ENCODE data around the gene CENPT. TPM values are rescaled to one million over a fixed set of nuclear protein-coding genes. Genes with fewer than 3 reads are reported as not detected.

CENPT gene
- total RNA-seq, 1 experiment from 2014 or later, result 60.9 TPM

GRCh38 chr16:67861877-67862276 lies 14.4 kb upstream of the CENPT start:
- Mint-ChIP-seq H3K27me3 (ENCODE audit: low read depth) (no peaks in the 10 kb centered on the region), H3K4me3 (peak overlapping the region in 1 of 2 experiments; percentile 15; a peak in 1 of 5 replicates), H3K9me3 (no peaks in the 10 kb centered on the region), H3K4me1 (peaks cover 29 to 40% of the 10 kb centered on the region in 2 experiments), H3K27ac (peak overlapping the region in 2 of 3 experiments; percentile 19 to 41; a peak in 3 of 7 replicates), H3K36me3 (ENCODE audit: insufficient read depth in 1 of 3, low read depth in 3 of 3) (peaks cover 24 to 49% (median 44%) of the 10 kb centered on the region in 3 experiments)
- DNase-seq, result no peak
- Histone ChIP-seq H3K56ac (ENCODE audit: insufficient read length, low read depth, low read length) (no peak overlapping the region), H2BK15ac (ENCODE audit: low read depth, low read length) (no peak overlapping the region), H3K27ac (ENCODE audit: insufficient read length, low read depth, low read length) (no peak overlapping the region), H4K20me1 (ENCODE audit: control insufficient read depth, insufficient read depth, insufficient read length) (peaks cover 3% of the 10 kb centered on the region), H3K9ac (ENCODE audit: extremely low read depth, insufficient read length, low read length) (no peak overlapping the region), H2BK20ac (ENCODE audit: low read depth, low read length, poor library complexity, severe bottlenecking) (no peak overlapping the region), H3T11ph (ENCODE audit: low read length) (no peak overlapping the region), H4K91ac (ENCODE audit: insufficient read length, low read depth, low read length) (no peak overlapping the region), H2AK5ac (ENCODE audit: insufficient read length, low read length) (no peak overlapping the region), H4K8ac (replicated peaks; ENCODE audit: insufficient read length, low read depth, low read length) (no peak overlapping the region), H3K79me2 (ENCODE audit: insufficient read depth, low read length) (peaks cover 26% of the 10 kb centered on the region; the same call in 1 of the 2 replicates), H2BK5ac (ENCODE audit: insufficient read length, low read length) (no peak overlapping the region), H3K27me3 (ENCODE audit: insufficient read depth, low read length) (no peaks in the 10 kb centered on the region), H3K18ac (ENCODE audit: insufficient read length, low read depth, low read length) (no peak overlapping the region), H3K14ac (ENCODE audit: insufficient read depth, low read length) (no peak overlapping the region), H2BK120ac (ENCODE audit: low read depth, low read length, poor library complexity, severe bottlenecking) (no peak overlapping the region), H3K23ac (ENCODE audit: insufficient read length, low read depth, low read length) (no peak overlapping the region), H3K23me2 (ENCODE audit: insufficient read length, low read depth, low read length, poor library complexity, severe bottlenecking) (no peaks in the 10 kb centered on the region), H3K9me3 (ENCODE audit: control insufficient read depth, low read depth, low read length) (no peaks in the 10 kb centered on the region), H3K4me1 (ENCODE audit: insufficient read depth, low read length) (peaks cover 5% of the 10 kb centered on the region; the same call in 1 of the 2 replicates), H3K4ac (ENCODE audit: low read depth, low read length) (no peak overlapping the region), H3K4me2 (ENCODE audit: insufficient read depth, insufficient read length, low read length) (no peak overlapping the region), H4K5ac (ENCODE audit: insufficient read length, low read depth, low read length) (no peak overlapping the region), H2BK12ac (ENCODE audit: insufficient read length, low read depth, low read length) (no peak overlapping the region), H2AFZ (ENCODE audit: low read length) (no peak overlapping the region), H3K79me1 (ENCODE audit: insufficient read depth, low read depth, low read length, poor library complexity, severe bottlenecking) (peaks cover 3% of the 10 kb centered on the region)
- WGBS (ENCODE audit: extremely low coverage, insufficient read length, low lambda C conversion rate), result no CpG with 5 or more reads among the region's 6 CpGs
- TF ChIP-seq CTCF (conservative IDR thresholded peaks at IDR 0.05), result no peak
